Stimulated activated naive CD8-positive, alpha-beta T cell treated with anti-CD3 and anti-CD28 coated beads, Interleukin-15, amount 100 ng/mL, for 72 hours (primary cell): ENCODE data around the gene IGLL1.
"Not testable (repeated sequence)": the region's sequence is repeated elsewhere in the genome, so short reads cannot be mapped to it uniquely, and the experiment has no call there.

Experiments
- ATAC-seq: fragments of 150-1000 bp; cut with Tn5 transposase; 2 replicates; pipeline ENCODE4 v1.10.0; 2021; ENCODE audit warnings: mild to moderate bottlenecking, moderate library complexity
- DNase-seq, 2 donors: peaks; one replicate each; pipeline ENCODE4 v3.0.0; 2021 to 2022
- H3K27ac Mint-ChIP-seq, 2 donors: one replicate each; pipeline ENCODE4 v1.8.0; 2022; ENCODE audit warnings: mild to moderate bottlenecking in 2 of 2, mixed read lengths in 2 of 2, moderate library complexity in 2 of 2
- H3K27me3 Mint-ChIP-seq: one replicate; pipeline ENCODE4 v1.8.0; 2022; ENCODE audit warnings: mixed read lengths
- H3K4me1 Mint-ChIP-seq: one replicate; pipeline ENCODE4 v1.8.0; 2022; ENCODE audit warnings: mild to moderate bottlenecking, mixed read lengths
- H3K4me3 Mint-ChIP-seq, 2 donors: one replicate each; pipeline ENCODE4 v1.8.0; 2022; ENCODE audit warnings: mild to moderate bottlenecking in 2 of 2, mixed read lengths in 2 of 2, moderate library complexity in 1 of 2
- H3K9me3 Mint-ChIP-seq, 2 donors: one replicate each; pipeline ENCODE4 v1.8.0; 2022; ENCODE audit warnings: mixed read lengths in 2 of 2

IGLL1 gene

DNA sequence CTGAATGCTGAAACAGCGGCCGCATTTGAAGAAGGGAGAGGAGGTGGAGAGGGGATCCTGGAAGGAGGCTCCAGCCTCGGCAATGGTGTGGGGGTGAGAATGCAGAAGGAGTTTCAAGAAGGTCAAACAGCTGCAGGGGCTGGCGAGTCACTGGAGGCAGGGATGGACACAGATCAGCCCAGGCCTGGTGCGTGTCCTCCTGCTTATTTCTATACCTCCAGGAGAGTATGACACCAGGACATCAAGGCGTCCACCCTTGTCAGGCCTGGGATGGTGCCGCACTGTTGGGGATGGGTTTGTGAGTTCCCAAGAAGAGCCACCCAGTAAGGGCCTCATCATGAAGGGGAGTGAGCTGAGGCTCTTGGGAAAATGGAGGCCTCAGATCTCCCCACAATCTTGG is 23.1 kb downstream of the IGLL1 start:
- ATAC-seq = no peak
- no peaks in the 10 kb centered on the region for H3K9me3 Mint-ChIP-seq

DNA sequence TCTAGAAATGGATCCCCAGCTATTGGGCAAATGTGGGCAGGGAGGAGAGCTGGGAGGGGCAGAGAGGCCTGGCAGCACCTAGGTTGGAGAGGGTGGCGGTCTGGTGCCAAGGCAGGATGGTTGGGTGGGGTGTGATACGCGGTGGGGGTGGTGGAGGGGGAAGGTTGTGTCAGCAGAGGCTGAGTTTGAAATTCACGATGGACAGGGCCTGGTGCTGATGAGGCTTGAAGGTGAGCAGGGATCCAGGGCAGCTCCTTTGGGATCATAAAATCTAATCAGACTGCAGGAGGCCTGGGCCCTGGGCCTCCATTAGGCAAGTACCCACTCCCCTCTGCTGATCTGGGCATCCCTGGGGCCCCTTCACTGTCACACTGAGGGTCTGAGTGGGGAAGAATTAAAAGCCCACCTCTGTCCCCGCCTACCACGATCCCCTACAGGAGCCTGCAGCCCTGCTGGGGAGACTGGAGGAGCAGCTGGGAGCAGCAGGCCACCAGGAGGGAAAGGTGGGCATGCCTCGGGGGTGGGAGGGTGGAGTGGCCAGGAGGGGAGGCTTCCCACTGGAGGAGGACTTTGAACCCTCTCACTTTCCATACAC is 24.0 kb downstream of the IGLL1 start:
- DNase-seq (no peak), ATAC-seq (no peak)
- H3K4me1 Mint-ChIP-seq = no peaks in the 10 kb centered on the region
- no peak overlapping the region for H3K27ac Mint-ChIP-seq
- H3K27me3 Mint-ChIP-seq = peaks cover 8% of the 10 kb centered on the region
- H3K9me3 Mint-ChIP-seq = no peaks in the 10 kb centered on the region
- no peak overlapping the region for H3K4me3 Mint-ChIP-seq

More for the DNA sequence above, 23.1 kb downstream of the IGLL1 start:
- Mint-ChIP-seq H3K27me3 (peaks cover 8% of the 10 kb centered on the region), H3K27ac (peak overlapping the region in 1 of 2 donors; percentile 78), H3K4me1 (no peaks in the 10 kb centered on the region), H3K4me3 (no peak overlapping the region)
- DNase-seq = no peak

DNA sequence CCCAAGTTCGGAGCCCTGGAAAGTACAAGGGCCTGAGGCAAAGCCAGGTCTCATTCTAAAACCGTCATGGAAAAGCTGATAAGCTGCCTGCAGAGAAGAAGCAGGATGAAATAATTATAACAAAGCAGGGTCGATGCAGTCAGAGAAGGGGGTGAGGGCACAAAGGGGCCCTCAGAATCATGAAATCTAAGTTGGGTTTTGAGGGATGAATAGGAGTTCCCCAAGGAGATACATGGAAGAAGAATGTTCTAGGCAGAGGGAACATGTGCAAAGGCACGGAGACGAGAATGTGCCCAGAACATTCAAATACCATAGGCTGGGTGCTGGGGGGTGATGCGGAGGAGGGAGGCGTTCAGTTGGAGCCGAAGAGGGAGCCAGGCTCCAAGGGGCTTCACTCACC is 25.0 kb downstream of the IGLL1 start:
- peaks cover 8% of the 10 kb centered on the region for H3K27me3 Mint-ChIP-seq
- H3K4me3 Mint-ChIP-seq = no peak overlapping the region
- ATAC-seq (no peak), DNase-seq (no peak)
- H3K4me1 Mint-ChIP-seq = no peaks in the 10 kb centered on the region
- H3K9me3 Mint-ChIP-seq = no peaks in the 10 kb centered on the region
- no peak overlapping the region for H3K27ac Mint-ChIP-seq

DNA sequence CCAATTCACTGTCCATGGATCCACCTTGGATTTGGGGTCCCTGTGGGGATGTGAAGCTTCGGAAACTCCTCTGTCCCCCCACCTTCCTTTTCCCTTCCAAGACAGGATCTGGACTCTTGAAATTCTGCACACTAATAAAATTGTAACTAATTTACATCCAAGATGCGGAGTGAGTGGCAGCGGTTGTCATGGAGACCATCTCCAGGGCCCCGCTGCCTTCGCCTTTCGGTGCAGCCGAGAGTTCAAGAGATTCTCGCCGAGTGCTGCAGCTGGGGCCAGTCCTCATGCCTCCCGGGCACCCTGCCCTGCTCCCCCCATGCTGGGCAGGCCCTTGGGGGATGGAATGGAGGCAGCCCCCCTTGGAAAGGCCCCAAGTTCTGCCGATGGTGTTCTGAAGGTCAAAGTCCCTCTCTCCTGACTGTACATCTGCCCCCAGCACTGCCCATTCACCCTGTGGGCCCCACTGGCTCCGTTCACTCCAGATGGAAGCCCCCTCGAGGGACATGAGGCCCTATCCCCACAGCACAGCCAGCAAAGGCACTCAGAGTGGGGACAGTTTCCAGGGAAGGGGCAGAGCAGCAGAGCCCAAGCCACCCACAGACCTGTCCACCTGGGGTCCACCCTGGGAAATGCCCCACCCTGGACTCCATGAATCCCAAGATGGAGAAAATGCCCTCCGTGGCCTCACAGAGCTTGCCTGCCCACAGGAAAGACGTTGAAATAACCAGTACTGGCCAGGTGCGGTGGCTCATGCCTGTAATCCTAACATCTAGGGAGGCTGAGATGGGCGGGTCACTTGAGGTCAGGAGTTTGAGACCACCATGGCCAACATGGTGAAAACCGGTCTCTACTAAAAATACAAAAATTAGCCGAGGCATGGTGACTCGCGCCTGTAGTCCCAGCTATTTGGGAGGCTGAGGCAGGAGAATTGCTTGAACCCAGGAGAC is 25.9 kb downstream of the IGLL1 start:
- ATAC-seq (no peak), DNase-seq (no peak)
- Mint-ChIP-seq H3K9me3 (no peaks in the 10 kb centered on the region), H3K27ac (no peak overlapping the region), H3K4me3 (no peak overlapping the region), H3K4me1 (no peaks in the 10 kb centered on the region), H3K27me3 (peaks cover 8% of the 10 kb centered on the region)

DNA sequence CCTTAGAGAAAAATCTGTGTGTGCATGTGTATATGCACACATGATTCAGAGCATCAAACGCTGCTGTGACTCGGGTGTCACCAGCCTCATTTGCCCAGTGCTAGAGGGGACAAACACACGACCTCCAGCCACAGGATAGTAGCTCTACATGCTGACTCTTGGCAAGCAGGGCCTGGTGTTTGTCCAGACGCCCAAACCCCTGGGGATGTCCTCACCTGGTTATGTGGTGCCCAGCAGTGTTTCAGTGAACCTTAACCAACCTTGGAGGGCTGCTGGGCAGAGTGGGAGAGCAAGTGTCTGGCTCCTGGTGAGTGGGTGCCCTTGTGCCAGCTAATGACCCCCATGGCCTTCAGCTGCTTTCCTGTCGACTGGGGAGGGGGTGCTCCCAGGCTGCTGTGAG is 26.7 kb downstream of the IGLL1 start:
- Mint-ChIP-seq H3K4me1 (no peaks in the 10 kb centered on the region), H3K9me3 (no peaks in the 10 kb centered on the region), H3K27ac (no peak overlapping the region), H3K27me3 (peaks cover 4% of the 10 kb centered on the region), H3K4me3 (no peak overlapping the region)
- no peak for ATAC-seq
- no peak for DNase-seq

DNA sequence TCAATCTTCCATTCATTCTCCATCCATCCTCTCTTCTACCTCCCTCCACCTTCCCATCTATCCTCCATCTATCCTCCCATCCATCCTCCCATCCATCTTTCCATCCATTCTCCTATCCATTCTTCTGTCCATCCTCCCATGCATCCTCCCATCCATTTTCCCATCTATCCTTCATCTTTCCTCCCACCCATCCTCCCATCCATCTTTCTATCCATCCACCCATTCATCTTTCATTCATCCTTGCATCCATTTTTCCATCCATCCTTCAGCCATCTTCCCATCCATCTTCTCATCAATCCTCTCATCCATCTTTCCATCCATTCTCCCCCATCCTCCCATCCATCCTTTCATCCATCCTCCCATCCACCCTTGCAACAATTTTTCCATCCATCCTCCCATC is 27.5 kb downstream of the IGLL1 start:
- no peak overlapping the region for H3K4me3 Mint-ChIP-seq
- DNase-seq (no peak), ATAC-seq (no peak)
- no peaks in the 10 kb centered on the region for H3K9me3 Mint-ChIP-seq
- H3K4me1 Mint-ChIP-seq = no peaks in the 10 kb centered on the region
- no peaks in the 10 kb centered on the region for H3K27me3 Mint-ChIP-seq
- H3K27ac Mint-ChIP-seq = no peak overlapping the region

DNA sequence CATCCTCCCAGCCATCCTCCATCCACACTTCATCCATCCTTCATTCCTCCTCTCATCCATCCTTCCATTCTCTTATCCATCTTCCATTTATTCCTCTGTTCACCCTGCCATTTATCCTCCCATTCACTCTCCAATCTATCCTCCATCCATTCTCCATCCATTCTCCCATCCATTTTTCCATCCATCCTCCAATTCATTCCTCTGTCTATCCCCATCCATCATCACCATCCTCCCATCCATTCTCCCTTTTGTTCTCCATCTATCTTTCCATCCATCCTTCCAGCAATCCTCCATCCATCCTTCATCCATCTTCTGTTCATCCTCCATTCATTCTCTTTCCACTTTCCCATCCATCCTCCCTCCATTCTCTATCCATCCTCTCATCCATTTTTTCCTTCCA is 28.7 kb downstream of the IGLL1 start:
- Mint-ChIP-seq H3K27ac (no peak overlapping the region), H3K4me3 (no peak overlapping the region)

DNA sequence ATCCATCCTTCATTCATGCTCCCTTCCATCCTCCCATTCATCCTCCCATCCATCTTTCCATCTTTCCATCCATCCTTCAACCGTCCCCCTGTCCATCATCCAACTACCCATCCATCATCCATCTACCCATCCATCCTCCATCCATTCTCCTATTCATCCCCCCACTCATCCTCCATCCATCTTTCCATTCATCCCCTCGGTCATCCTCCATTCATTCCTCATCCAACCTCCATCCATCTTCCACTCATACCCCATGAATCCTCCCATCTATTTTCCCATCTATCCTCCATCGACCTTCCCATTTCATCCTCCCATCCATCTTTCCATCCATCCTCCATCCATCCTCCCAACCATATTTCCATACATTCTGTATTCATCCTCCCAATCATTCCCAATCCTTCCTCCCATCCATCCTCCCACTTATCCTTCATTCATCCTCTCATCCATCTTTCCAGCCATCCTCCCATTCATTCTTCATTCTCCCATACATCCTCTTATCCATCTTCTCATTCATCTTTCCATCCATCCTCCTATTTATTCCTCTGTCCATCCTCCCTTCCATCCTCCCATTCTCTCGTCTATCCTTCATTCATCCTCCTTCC is 29.9 kb downstream of the IGLL1 start:
- Mint-ChIP-seq H3K9me3 (no peaks in the 10 kb centered on the region), H3K4me1 (no peaks in the 10 kb centered on the region)
- DNase-seq = no peak

More for the DNA sequence above, 28.7 kb downstream of the IGLL1 start:
- DNase-seq = no peak
- H3K9me3 Mint-ChIP-seq = no peaks in the 10 kb centered on the region
- no peaks in the 10 kb centered on the region for H3K4me1 Mint-ChIP-seq
- ATAC-seq = no peak
- no peaks in the 10 kb centered on the region for H3K27me3 Mint-ChIP-seq

DNA sequence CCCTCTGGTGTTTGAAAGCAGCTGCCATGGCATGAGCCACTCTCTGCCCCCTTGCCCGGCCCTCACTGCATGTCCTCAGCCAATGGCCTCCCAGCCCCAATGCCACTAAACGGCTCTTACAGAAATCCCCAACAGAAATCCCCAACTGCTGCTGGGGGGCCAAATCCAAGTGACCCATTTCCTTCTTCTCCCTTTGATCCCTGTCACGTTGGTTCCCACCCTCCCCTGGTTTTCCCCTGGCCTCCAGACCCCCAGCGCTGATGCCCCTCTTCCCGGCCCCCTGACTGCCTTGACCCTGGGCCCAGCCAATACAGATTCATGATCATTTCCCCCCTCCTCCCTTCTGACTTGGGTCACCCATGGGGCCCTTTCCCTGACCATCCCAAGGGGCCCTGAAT is 30.9 kb downstream of the IGLL1 start:
- H3K27me3 Mint-ChIP-seq = no peaks in the 10 kb centered on the region
- H3K27ac Mint-ChIP-seq = no peak overlapping the region
- ATAC-seq (no peak), DNase-seq (no peak)
- H3K4me1 Mint-ChIP-seq = no peaks in the 10 kb centered on the region
- no peak overlapping the region for H3K4me3 Mint-ChIP-seq
- H3K9me3 Mint-ChIP-seq = no peaks in the 10 kb centered on the region

More for the DNA sequence above, 29.9 kb downstream of the IGLL1 start:
- ATAC-seq = no peak
- Mint-ChIP-seq H3K4me3 (no peak overlapping the region), H3K27me3 (no peaks in the 10 kb centered on the region), H3K27ac (no peak overlapping the region)

DNA sequence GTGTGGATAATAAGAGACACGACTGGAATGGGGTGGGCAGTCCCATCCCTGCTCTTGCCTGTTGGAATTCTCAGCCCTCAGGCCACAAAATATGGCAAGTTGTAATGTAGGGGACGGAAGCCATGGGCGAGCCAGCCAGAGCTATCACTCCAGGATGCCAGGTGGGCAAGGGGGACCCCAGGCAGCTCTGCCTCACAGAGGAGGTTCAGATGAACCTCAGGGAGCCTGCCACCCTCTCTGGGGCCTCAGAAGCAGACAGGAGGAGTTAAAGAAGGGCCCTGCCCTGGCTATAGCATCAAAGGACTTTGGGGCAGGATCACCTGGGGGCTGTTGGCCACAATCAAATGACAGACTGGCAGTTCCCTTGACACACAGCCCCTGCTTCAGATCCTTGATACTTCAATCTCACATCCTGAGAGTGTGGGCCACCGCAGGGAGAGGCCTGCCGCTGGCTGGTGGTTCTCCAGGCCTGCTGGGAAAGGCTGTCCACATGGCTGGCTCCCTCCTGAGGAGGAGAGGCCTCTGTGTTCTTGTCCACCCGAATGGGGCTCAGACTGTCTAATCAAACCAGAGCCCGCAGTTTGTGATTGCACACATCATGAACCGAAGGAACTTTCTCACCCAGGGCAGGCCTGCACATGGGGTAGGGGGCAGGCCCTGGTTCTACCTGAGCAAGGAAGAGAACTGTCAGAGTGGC is 31.4 kb downstream of the IGLL1 start:
- Mint-ChIP-seq H3K4me3 (no peak overlapping the region), H3K27me3 (no peaks in the 10 kb centered on the region), H3K4me1 (no peaks in the 10 kb centered on the region), H3K27ac (no peak overlapping the region), H3K9me3 (no peaks in the 10 kb centered on the region)
- DNase-seq = no peak
- ATAC-seq = no peak

DNA sequence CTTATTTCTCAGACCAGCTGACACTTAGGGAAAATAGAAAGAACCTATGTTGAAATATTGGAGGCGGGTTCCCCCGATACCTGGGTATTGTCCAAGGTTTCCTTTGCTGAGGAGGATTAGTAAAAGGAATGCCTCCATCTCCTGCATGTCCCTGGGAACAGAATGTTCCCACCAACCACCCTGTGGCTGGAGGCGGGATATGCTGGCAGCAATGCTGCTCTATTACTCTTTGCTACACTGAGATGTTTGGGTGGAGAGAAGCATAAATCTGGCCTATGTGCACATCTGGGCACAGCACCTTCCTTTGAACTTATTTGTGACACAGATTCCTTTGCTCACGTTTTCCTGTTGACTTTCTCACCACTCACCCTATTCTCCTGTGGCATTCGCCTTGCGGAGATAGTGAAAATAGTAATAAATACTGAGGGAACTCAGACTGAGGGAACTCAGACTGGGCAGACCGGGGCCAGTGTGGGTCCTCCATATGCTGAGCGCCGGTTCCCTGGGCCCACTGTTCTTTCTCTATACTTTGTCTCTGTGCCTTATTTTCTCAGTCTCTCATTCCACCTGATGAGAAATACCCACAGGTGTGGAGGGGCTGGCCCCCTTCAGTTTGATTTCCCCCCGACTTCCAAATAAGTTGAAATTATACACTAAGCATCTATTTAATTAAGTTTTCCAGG is 32.1 kb downstream of the IGLL1 start:
- no peak overlapping the region for H3K4me3 Mint-ChIP-seq
- no peak for ATAC-seq
- DNase-seq = no peak
- no peak overlapping the region for H3K27ac Mint-ChIP-seq
- no peaks in the 10 kb centered on the region for H3K9me3 Mint-ChIP-seq
- no peaks in the 10 kb centered on the region for H3K27me3 Mint-ChIP-seq
- H3K4me1 Mint-ChIP-seq = no peaks in the 10 kb centered on the region

DNA sequence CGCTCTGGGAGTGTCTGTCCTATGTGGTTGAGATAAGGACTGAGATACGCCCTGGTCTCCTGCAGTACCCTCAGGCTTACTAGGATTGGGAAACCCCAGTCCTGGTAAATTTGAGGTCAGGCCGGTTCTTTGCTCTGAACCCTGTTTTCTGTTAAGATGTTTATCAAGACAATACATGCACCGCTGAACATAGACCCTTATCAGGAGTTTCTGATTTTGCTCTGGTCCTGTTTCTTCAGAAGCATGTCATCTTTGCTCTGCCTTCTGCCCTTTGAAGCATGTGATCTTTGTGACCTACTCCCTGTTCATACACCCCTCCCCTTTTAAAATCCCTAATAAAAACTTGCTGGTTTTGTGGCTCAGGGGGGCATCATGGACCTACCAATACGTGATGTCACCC is 32.7 kb downstream of the IGLL1 start:
- ATAC-seq, H3K4me1 Mint-ChIP-seq, H3K9me3 Mint-ChIP-seq, H3K4me3 Mint-ChIP-seq, H3K27ac Mint-ChIP-seq, DNase-seq, H3K27me3 Mint-ChIP-seq: not testable (repeated sequence)

DNA sequence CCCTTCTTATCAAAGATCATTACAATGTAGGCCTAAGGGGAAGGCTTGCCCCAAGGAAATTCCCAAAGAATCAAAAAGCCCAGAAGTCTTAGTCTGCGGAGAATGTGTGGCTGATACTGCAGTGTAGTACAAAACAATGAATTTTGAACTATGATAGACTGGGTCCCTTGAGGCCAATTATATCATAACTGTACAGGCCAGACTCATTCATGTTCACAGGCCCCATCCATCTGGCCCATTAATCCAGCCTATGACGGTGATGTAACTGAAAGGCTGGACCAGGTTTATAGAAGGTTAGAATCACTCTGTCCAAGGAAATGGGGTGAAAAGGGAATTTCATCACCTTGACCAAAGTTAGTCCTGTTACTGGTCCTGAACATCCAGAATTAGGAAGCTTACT is 35.2 kb downstream of the IGLL1 start:
- ATAC-seq (no peak), DNase-seq (no peak)
- no peaks in the 10 kb centered on the region for H3K4me1 Mint-ChIP-seq
- H3K9me3 Mint-ChIP-seq = no peaks in the 10 kb centered on the region
- H3K27me3 Mint-ChIP-seq = peaks cover 9% of the 10 kb centered on the region
- no peak overlapping the region for H3K4me3 Mint-ChIP-seq
- no peak overlapping the region for H3K27ac Mint-ChIP-seq

DNA sequence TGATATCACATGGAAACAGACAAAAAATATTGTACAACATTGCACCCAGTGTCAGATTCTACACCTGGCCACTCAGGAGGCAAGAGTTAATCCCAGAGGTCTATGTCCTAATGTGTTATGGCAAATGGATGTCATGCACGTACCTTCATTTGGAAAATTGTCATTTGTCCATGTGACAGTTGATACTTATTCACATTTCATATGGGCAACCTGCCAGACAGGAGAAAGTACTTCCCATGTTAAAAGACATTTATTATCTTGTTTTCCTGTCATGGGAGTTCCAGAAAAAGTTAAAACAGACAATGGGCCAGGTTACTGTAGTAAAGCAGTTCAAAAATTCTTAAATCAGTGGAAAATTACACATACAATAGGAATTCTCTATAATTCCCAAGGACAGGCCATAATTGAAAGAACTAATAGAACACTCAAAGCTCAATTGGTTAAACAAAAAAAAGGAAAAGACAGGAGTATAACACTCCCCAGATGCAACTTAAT is 36.5 kb downstream of the IGLL1 start:
- not testable (repeated sequence) for DNase-seq, H3K27ac Mint-ChIP-seq, ATAC-seq, H3K27me3 Mint-ChIP-seq, H3K4me3 Mint-ChIP-seq, H3K9me3 Mint-ChIP-seq, H3K4me1 Mint-ChIP-seq

DNA sequence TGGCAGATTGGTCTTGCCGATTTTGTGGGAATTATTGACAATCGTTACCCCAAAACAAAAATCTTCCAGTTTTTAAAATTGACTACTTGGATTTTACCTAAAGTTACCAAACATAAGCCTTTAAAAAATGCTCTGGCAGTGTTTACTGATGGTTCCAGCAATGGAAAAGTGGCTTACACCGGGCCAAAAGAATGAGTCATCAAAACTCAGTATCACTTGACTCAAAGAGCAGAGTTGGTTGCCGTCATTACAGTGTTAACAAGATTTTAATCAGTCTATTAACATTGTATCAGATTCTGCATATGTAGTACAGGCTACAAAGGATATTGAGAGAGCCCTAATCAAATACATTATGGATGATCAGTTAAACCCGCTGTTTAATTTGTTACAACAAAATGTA is 37.2 kb downstream of the IGLL1 start:
- no peak overlapping the region for H3K4me3 Mint-ChIP-seq
- no peak overlapping the region for H3K27ac Mint-ChIP-seq
- H3K27me3 Mint-ChIP-seq = peaks cover 9% of the 10 kb centered on the region
- ATAC-seq (no peak), DNase-seq (no peak)
- peaks cover 9% of the 10 kb centered on the region for H3K4me1 Mint-ChIP-seq
- H3K9me3 Mint-ChIP-seq = no peaks in the 10 kb centered on the region
